Endothelial cell of umbilical vein (primary cell): ENCODE measurements around the gene JAM2. TPM values are rescaled to one million over a fixed set of nuclear protein-coding genes. Genes with fewer than 3 reads are reported as not detected.

Source experiments
- BruUV-seq: library from RNA; stranded (reverse); fragments of 400-500 nt; replicated peaks from 2 replicates; lab custom pipeline; 2021; lab: Mats Ljungman, UMichigan
- CTCF ChIA-PET: fragments of 300-600, 350-600 bp; sonication (Branson Sonifier 250); formaldehyde crosslinking; loops from one replicate; lab custom pipeline; 2021; ENCODE audit warnings: antibody characterized with exemption, inconsistent platforms; lab: Charles Lee
- POLR2A ChIA-PET: fragments of 300-600, 350-600 bp; sonication (Branson Sonifier 250); formaldehyde crosslinking; loops from one replicate; lab custom pipeline; 2021; ENCODE audit warnings: antibody characterized with exemption, inconsistent platforms; lab: Charles Lee
- DNase-seq: peaks from one replicate; pipeline ENCODE4 v3.0.0-alpha.2; 2011; ENCODE audit warnings: low read depth, low spot score
- FAIRE-seq: peaks from 2 replicates; lab custom pipeline; 2011; peaks lifted over from hg19 to GRCh38; lab: Jason Lieb, UNC
- H2AFZ ChIP-seq: 2 replicates; pipeline ENCODE4 v1.6.0; 2012; ENCODE audit warnings: low read depth, low read length, control low read depth, inconsistent platforms
- H3K27ac ChIP-seq: 2 replicates; pipeline ENCODE4 v1.5.1; 2011; ENCODE audit warnings: low read depth, mild to moderate bottlenecking, control low read depth, low read length, moderate library complexity; ENCODE audit not compliant: insufficient read depth
- H3K27me3 ChIP-seq, 2 experiments: 2 replicates each; pipeline versions ENCODE4 v1.6.0 to v1.6.1; 2011; ENCODE audit warnings: low read length in 2 of 2, mixed read lengths in 1 of 2; ENCODE audit not compliant: control insufficient read depth in 2 of 2, insufficient read depth in 2 of 2
- H3K36me3 ChIP-seq, 2 experiments: 2 replicates in 1 of 2; 3 replicates in 1 of 2; pipeline ENCODE4 v1.5.1; 2011; ENCODE audit warnings: low read length in 2 of 2, mild to moderate bottlenecking in 1 of 2, moderate library complexity in 1 of 2; ENCODE audit not compliant: control insufficient read depth in 2 of 2, insufficient read depth in 2 of 2; ENCODE audit errors: extremely low read depth in 1 of 2
- H3K4me1 ChIP-seq: 3 replicates; pipeline ENCODE4 v1.5.1; 2011; ENCODE audit warnings: mild to moderate bottlenecking, low read length; ENCODE audit not compliant: control insufficient read depth, insufficient read depth; ENCODE audit errors: extremely low read depth
- H3K4me2 ChIP-seq: 2 replicates; pipeline ENCODE4 v1.6.1; 2011; ENCODE audit warnings: low read length, control low read depth, mixed read lengths; ENCODE audit not compliant: insufficient read depth
- H3K4me3 ChIP-seq, 3 experiments: fragments of 200-600 bp in 1 of 3; sonication (generic), shearing (Covaris generic) in 1 of 3; replicated peaks in 1 of 3; 2 replicates each; pipeline ENCODE4 v1.5.1; 2011 to 2016; ENCODE audit warnings: control low read depth in 3 of 3, low read length in 3 of 3, mild to moderate bottlenecking in 2 of 3, inconsistent platforms in 1 of 3, low read depth in 1 of 3, moderate library complexity in 1 of 3; ENCODE audit not compliant: insufficient read depth in 1 of 3
- H3K79me2 ChIP-seq: 2 replicates; pipeline ENCODE4 v1.6.0; 2012; ENCODE audit warnings: low read length, inconsistent platforms; ENCODE audit not compliant: control insufficient read depth, insufficient read depth
- H3K9ac ChIP-seq: replicated peaks from 2 replicates; pipeline ENCODE3; 2011; ENCODE audit warnings: low read length, control low read depth; ENCODE audit not compliant: insufficient read depth; ENCODE audit errors: extremely low read depth
- H3K9me1 ChIP-seq: replicated peaks from 3 replicates; pipeline ENCODE4 v1.6.0; 2011; ENCODE audit warnings: mild to moderate bottlenecking, low read length; ENCODE audit not compliant: control insufficient read depth, insufficient read depth; ENCODE audit errors: extremely low read depth
- H3K9me3 ChIP-seq: replicated peaks from 2 replicates; pipeline ENCODE4 v1.5.1; 2012; ENCODE audit warnings: low read length, inconsistent platforms; ENCODE audit not compliant: control insufficient read depth, insufficient read depth
- H4K20me1 ChIP-seq: replicated peaks from 2 replicates; pipeline ENCODE3; 2011; ENCODE audit warnings: mild to moderate bottlenecking, low read length; ENCODE audit not compliant: control insufficient read depth, insufficient read depth; ENCODE audit errors: extremely low read depth
- EZH2 ChIP-seq: IDR thresholded peaks from 2 replicates; pipeline ENCODE4 v1.6.1; 2012; ENCODE audit warnings: borderline replicate concordance, low read depth, mild to moderate bottlenecking, moderate library complexity, low read length, inconsistent platforms; ENCODE audit not compliant: severe bottlenecking
- FOS ChIP-seq: IDR thresholded peaks from 2 replicates; pipeline ENCODE4 v1.6.1; 2011; ENCODE audit warnings: mild to moderate bottlenecking, low read length, moderate library complexity, borderline replicate concordance; ENCODE audit not compliant: insufficient read depth
- GATA2 ChIP-seq: IDR thresholded peaks from 2 replicates; pipeline ENCODE4 v1.7.0; 2011; ENCODE audit warnings: low read depth, mild to moderate bottlenecking, moderate library complexity, mixed read lengths, low read length; ENCODE audit not compliant: insufficient read length, insufficient read depth
- JUN ChIP-seq: IDR thresholded peaks from 2 replicates; pipeline ENCODE4 v1.6.1; 2011; ENCODE audit warnings: borderline replicate concordance, low read depth; ENCODE audit not compliant: insufficient read length, insufficient read depth
- MYC ChIP-seq: IDR thresholded peaks from one replicate; pipeline ENCODE4 v1.6.1; 2011; ENCODE audit warnings: mild to moderate bottlenecking, low read depth, low read length
- POLR2A ChIP-seq: IDR thresholded peaks from 2 replicates; pipeline ENCODE4 v1.6.1; 2012; ENCODE audit warnings: low read depth, mild to moderate bottlenecking, control low read depth, low read length
- POLR2AphosphoS5 ChIP-seq: IDR thresholded peaks from 2 replicates; pipeline ENCODE4 v1.6.1; 2012; ENCODE audit warnings: low read depth, mild to moderate bottlenecking, control low read depth, low read length, moderate library complexity; ENCODE audit not compliant: insufficient read depth
- dilution Hi-C: fragments of 300-500 bp; cut with MboI; formaldehyde crosslinking; loops from one replicate; pipeline ENCODE4 v1.15.0; 2019; ENCODE audit warnings: low sequenced_read_pairs; ENCODE audit not compliant: extremely low pct_ligation_motif_present
- intact Hi-C: fragments of 100-400 bp; cut with micrococcal nuclease; formaldehyde crosslinking; loops from one replicate; pipeline ENCODE4 v1.10.0; 2022
- polyA plus RNA-seq, 4 experiments: library from polyadenylated mRNA; depleted of rRNA in 3 of 4; stranded (reverse) in 3 of 4; unstranded in 1 of 4; fragments of >200 nt; gene quantifications; 2 replicates each; pipeline versions ENCODE4 v1.2.1 to v1.2.3, GENCODE V29; 2011 to 2012; ENCODE audit warnings: missing spikeins in 1 of 4
- total RNA-seq: library from RNA; stranded (reverse); gene quantifications from 2 replicates; pipeline ENCODE4 v1.2.3, GENCODE V29; 2021
- TF ChIP-seq, protein P1 (sequence below): IDR thresholded peaks from 2 replicates; pipeline ENCODE4 v1.6.1; 2011; ENCODE audit not compliant: insufficient read depth, insufficient read length
- TF ChIP-seq, protein P2 (sequence below), 2 donors: IDR thresholded peaks; 1 replicate in 1 of 2; 2 replicates in 1 of 2; pipeline ENCODE4 v1.5.1; 2011; ENCODE audit warnings: low read length in 2 of 2, mild to moderate bottlenecking in 2 of 2, moderate library complexity in 2 of 2, control low read depth in 1 of 2, inconsistent platforms in 1 of 2, low read depth in 1 of 2; ENCODE audit not compliant: insufficient read depth in 1 of 2; ENCODE audit errors: extremely low read depth in 1 of 2

JAM2 gene
- total and polyA plus RNA-seq, 2 donors (not counting 3 experiments of a cell fraction or from before 2014, with no cell fraction given) = 0.14 to 0.20 TPM

DNA sequence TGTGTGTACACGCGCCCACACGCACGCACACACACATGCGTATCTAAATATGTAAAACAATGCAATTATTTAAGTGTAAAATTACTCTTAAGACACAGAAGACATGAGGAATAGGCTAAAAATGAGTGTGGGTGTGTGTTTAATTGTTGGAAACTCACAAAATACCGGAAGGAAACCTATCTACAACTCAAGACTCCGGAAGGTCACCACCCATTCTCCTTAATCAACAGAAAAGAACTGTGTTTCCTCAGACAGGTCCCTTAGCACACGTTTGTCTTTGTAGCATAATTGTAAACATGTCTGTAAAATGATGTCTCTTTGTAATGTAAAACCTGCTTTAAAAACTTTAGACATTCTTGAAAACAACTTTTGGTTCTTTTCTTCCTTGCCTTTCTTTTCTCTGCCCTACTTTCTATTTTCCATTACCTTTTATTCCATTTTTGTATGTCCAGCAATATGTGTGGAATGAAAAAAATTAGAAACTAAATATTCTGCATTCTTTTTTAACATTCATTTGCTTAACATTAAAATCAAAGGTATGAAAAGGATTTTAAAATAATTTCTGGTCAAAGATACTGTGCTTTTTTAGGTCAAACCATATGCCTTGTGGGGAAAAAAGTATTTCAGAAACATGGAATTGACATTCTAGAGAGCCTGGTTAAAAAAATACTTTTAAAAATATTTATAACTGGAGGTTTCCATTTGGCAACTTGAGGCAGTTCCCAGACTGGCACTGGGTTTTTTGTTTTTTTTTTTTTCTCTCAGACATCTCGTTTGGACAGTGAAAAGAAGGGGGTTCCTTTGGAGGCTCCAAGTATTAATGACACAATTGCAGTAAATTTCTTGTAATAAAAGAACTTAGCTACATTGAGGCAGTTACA is 49.5 kb downstream of the JAM2 start:
- Histone ChIP-seq H3K79me2 (no peaks in the 10 kb centered on the region), H3K9ac (no peak overlapping the region), H3K4me3 (no peak overlapping the region), H3K27ac (no peak overlapping the region), H3K27me3 (no peaks in the 10 kb centered on the region), H3K36me3 (no peaks in the 10 kb centered on the region), H3K9me1 (no peaks in the 10 kb centered on the region), H2AFZ (peak overlapping the region; percentile 84), H3K4me2 (peak overlapping the region; percentile 86), H4K20me1 (no peaks in the 10 kb centered on the region), H3K9me3 (no peaks in the 10 kb centered on the region), H3K4me1 (peaks cover 10% of the 10 kb centered on the region)
- DNase-seq (peak; percentile 62), FAIRE-seq (peak; percentile 73)
- intact Hi-C loops = loop anchor here (2.0 kb wide), 1 partner anchor 20 kb away; no protein-coding TSS in a partner anchor
- no peak for TF ChIP-seq POLR2A
- no peak for TF ChIP-seq JUN
- TF ChIP-seq EZH2 = no peak
- no peak for TF ChIP-seq MYC
- TF ChIP-seq GATA2 = no peak
- TF ChIP-seq FOS = no peak
- TF ChIP-seq, protein P1, sequence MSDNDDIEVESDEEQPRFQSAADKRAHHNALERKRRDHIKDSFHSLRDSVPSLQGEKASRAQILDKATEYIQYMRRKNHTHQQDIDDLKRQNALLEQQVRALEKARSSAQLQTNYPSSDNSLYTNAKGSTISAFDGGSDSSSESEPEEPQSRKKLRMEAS = no peak
- TF ChIP-seq, protein P2, sequence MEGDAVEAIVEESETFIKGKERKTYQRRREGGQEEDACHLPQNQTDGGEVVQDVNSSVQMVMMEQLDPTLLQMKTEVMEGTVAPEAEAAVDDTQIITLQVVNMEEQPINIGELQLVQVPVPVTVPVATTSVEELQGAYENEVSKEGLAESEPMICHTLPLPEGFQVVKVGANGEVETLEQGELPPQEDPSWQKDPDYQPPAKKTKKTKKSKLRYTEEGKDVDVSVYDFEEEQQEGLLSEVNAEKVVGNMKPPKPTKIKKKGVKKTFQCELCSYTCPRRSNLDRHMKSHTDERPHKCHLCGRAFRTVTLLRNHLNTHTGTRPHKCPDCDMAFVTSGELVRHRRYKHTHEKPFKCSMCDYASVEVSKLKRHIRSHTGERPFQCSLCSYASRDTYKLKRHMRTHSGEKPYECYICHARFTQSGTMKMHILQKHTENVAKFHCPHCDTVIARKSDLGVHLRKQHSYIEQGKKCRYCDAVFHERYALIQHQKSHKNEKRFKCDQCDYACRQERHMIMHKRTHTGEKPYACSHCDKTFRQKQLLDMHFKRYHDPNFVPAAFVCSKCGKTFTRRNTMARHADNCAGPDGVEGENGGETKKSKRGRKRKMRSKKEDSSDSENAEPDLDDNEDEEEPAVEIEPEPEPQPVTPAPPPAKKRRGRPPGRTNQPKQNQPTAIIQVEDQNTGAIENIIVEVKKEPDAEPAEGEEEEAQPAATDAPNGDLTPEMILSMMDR (IDR thresholded peaks at IDR 0.05; ENCODE audit: extremely low read depth in 1 of 2, insufficient read depth in 1 of 2, low read depth in 1 of 2, low read length in 2 of 2) = no peak
- TF ChIP-seq POLR2AphosphoS5 = no peak
- dilution Hi-C loops = no loop called here
- ChIA-PET POLR2A (no interaction called here), CTCF (no interaction called here)
- BruUV-seq = no TSS peak
